ENCODE measurements around the gene TMEM86B.

The TMEM86B gene, protein sequence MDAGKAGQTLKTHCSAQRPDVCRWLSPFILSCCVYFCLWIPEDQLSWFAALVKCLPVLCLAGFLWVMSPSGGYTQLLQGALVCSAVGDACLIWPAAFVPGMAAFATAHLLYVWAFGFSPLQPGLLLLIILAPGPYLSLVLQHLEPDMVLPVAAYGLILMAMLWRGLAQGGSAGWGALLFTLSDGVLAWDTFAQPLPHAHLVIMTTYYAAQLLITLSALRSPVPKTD

GRCh38 chr19:55228403-55229031, at the start of gene TMEM86B:
TSS of gene TMEM86B (minus strand) at chr19:55228763. CDS start at chr19:55228741, 22 bp downstream.
- no peaks in the 10 kb centered on the region for H3K9me3 Mint-ChIP-seq
- peak within 1 kb of the TSS; percentile 80 for H3K27ac Mint-ChIP-seq
- peaks cover 23% of the 10 kb centered on the region for H3K36me3 Mint-ChIP-seq
- DNase-seq (ENCODE audit: low spot score in 2 of 2) (no peak), ATAC-seq (ENCODE audit: low read depth) (no peak)
- no peak within 1 kb of the TSS for H3K4me3 Mint-ChIP-seq
- no peaks in the 10 kb centered on the region for H3K27me3 Mint-ChIP-seq
- peaks cover 7% of the 10 kb centered on the region for H3K4me1 Mint-ChIP-seq

DNA sequence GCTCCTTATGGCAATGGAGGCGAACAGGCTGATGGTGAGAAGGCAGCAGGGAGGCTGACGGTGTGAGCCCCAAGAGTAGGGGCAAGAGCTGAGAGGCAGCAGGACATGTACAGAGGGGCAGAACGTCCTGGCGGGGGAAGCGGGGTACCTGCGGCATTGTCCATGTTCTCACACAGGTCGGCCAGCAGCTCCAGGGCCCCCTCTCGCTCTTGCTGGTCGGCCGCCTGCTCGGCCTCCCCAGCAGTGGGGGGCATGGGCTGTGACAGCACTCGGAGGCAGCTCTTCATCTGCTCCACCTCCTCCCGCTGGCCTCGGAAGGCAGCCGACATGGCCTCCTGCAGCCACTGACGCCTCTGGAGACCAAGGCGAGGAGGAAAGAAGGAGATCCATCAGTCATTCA, 48.9 kb upstream of the TMEM86B start:
- peaks cover 4% of the 10 kb centered on the region for H3K36me3 Mint-ChIP-seq

DNA sequence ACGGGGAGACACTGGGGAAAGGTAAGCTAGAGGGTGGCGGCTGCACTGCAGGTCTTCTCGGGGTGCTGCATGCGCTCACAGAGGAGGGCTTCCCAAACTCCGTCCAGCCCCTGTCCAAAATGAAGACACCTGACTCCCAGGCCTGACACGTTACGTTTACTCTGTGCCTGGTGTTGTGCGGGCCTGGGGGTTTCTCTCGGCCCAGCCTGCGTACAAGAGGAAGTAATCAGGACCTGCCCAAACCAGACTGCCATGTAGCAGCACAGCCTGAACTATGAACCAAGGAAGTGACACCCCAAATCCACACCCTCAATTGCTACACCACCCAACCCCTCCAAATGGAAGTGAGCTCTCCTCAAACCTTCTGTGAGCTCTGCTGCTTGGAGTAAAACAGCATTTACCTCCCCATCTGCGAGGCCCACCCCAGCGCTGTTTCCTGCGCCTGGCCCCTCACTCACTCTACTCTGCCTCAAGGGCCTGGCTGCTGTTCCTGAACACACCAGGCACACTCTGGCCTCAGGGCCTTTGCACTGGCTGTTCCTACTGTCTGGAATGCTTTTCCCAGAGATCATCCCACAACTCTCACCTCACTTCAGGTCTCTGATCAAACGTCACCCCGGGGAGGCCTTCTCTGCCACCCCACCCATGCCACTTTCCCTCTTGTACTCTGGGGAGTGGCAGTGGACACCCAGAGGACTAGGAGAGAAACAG, 48.3 kb upstream of the TMEM86B start:
- H3K27me3 Mint-ChIP-seq: no peaks in the 10 kb centered on the region
- DNase-seq (ENCODE audit: low spot score in 2 of 2) (peak in 1 of 2 donors; percentile 44), ATAC-seq (ENCODE audit: low read depth) (peak; percentile 35)
- peak overlapping the region; percentile 94 for H3K27ac Mint-ChIP-seq
- peaks cover 9% of the 10 kb centered on the region for H3K36me3 Mint-ChIP-seq
- no peaks in the 10 kb centered on the region for H3K9me3 Mint-ChIP-seq
- H3K4me3 Mint-ChIP-seq: peak overlapping the region; percentile 62
- H3K4me1 Mint-ChIP-seq: peaks cover 39% of the 10 kb centered on the region

More for the DNA sequence above, 48.9 kb upstream of the TMEM86B start:
- no peak for DNase-seq (ENCODE audit: low spot score in 2 of 2)
- no peaks in the 10 kb centered on the region for H3K27me3 Mint-ChIP-seq
- peak overlapping the region; percentile 62 for H3K4me3 Mint-ChIP-seq
- ATAC-seq (ENCODE audit: low read depth): no peak
- peaks cover 36% of the 10 kb centered on the region for H3K4me1 Mint-ChIP-seq
- peak overlapping the region; percentile 94 for H3K27ac Mint-ChIP-seq
- no peaks in the 10 kb centered on the region for H3K9me3 Mint-ChIP-seq

GRCh38 chr19:55275851-55276719, 47.5 kb upstream of the TMEM86B start:
- Mint-ChIP-seq H3K36me3 (peaks cover 12% of the 10 kb centered on the region), H3K27ac (peak overlapping the region; percentile 94), H3K9me3 (no peaks in the 10 kb centered on the region), H3K27me3 (no peaks in the 10 kb centered on the region), H3K4me3 (peak overlapping the region; percentile 62), H3K4me1 (peaks cover 34% of the 10 kb centered on the region)
- ATAC-seq (ENCODE audit: low read depth) (peak; percentile 57), DNase-seq (ENCODE audit: low spot score in 2 of 2) (peak; percentile 30 to 47)

- Mint-ChIP-seq H3K27me3 (no peaks in the 10 kb centered on the region), H3K4me3 (no peak overlapping the region), H3K9me3 (no peaks in the 10 kb centered on the region), H3K27ac (no peak overlapping the region), H3K36me3 (peaks cover 16% of the 10 kb centered on the region), H3K4me1 (peaks cover 28% of the 10 kb centered on the region)
- DNase-seq (ENCODE audit: low spot score in 2 of 2): no peak
- peak; percentile 3 for ATAC-seq (ENCODE audit: low read depth)
Measured at GRCh38 chr19:55273978-55274707, 45.6 kb upstream of the TMEM86B start.

- DNase-seq (ENCODE audit: low spot score in 2 of 2) (no peak), ATAC-seq (ENCODE audit: low read depth) (no peak)
- H3K9me3 Mint-ChIP-seq: no peaks in the 10 kb centered on the region
- no peaks in the 10 kb centered on the region for H3K27me3 Mint-ChIP-seq
- H3K4me1 Mint-ChIP-seq: peaks cover 22% of the 10 kb centered on the region
- H3K36me3 Mint-ChIP-seq: peaks cover 16% of the 10 kb centered on the region
- no peak overlapping the region for H3K27ac Mint-ChIP-seq
- no peak overlapping the region for H3K4me3 Mint-ChIP-seq
Measured at GRCh38 chr19:55272142-55272541, 43.6 kb upstream of the TMEM86B start.

DNA sequence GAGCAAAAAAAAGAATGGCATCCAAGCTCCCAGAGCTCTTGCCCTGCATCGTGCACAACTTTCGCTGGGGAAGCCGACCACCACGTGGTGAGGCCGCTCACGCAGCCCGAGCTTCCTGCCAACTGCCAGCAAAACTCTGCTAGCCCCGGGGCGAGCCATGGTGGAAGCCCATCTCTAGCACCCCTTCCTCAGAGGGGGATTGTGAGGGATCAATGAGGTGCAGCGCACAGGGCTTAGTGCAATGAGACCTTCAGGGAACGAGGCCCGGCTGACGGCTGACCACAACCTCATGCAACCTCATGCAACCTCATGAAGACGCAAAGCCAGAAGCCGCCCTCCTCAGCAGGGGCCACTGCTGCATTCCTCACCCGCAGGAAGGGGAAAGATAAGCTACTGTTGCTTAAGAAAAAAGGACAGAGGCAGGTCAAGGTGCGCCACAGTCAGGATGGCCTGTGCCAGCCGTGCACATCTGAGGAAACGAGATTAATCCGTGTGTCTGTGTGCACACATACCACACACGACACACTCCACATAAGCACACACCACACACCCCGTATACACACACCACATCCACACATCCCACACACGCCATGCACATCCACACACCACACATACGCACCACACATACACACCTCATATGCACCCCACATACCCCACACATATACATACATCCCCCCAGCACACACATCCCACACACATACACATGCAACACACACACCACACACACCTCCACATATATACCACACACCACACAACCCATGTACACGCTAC, 41.8 kb upstream of the TMEM86B start:
- Mint-ChIP-seq H3K4me3 (no peak overlapping the region), H3K27me3 (no peaks in the 10 kb centered on the region), H3K4me1 (peaks cover 16% of the 10 kb centered on the region), H3K9me3 (peaks cover 4% of the 10 kb centered on the region), H3K36me3 (peaks cover 21% of the 10 kb centered on the region), H3K27ac (peak overlapping the region; percentile 3)
- no peak for DNase-seq (ENCODE audit: low spot score in 2 of 2)
- no peak for ATAC-seq (ENCODE audit: low read depth)

- H3K27me3 Mint-ChIP-seq: no peaks in the 10 kb centered on the region
- ATAC-seq (ENCODE audit: low read depth) (no peak), DNase-seq (ENCODE audit: low spot score in 2 of 2) (no peak)
- H3K4me3 Mint-ChIP-seq: no peak overlapping the region
- peaks cover 21% of the 10 kb centered on the region for H3K36me3 Mint-ChIP-seq
- peaks cover 15% of the 10 kb centered on the region for H3K4me1 Mint-ChIP-seq
- no peak overlapping the region for H3K27ac Mint-ChIP-seq
- H3K9me3 Mint-ChIP-seq: peaks cover 4% of the 10 kb centered on the region
Measured at GRCh38 chr19:55269299-55269698, 40.7 kb upstream of the TMEM86B start.

DNA sequence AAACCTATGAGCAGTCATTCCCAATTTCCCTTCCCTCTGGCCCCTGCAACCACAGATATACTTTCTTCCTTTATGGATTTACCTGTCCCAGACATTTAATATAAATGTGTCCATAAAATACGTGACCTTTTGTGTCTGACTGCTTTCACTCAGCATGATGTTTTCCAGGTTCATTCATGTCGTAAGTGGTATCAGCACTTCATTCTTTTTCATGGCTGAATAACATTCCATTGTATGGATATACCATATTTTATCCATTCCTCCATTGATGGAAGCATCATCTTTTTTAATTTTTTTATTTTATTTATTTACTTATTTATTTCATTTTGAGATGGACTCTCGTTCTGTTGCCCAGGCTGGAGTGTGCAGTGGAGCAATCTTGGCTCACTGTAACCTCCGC, 38.3 kb upstream of the TMEM86B start:
- Mint-ChIP-seq H3K4me1 (peaks cover 15% of the 10 kb centered on the region), H3K27ac (no peak overlapping the region), H3K36me3 (peaks cover 16% of the 10 kb centered on the region), H3K4me3 (no peak overlapping the region), H3K9me3 (peaks cover 4% of the 10 kb centered on the region), H3K27me3 (no peaks in the 10 kb centered on the region)
- DNase-seq (ENCODE audit: low spot score in 2 of 2) (no peak), ATAC-seq (ENCODE audit: low read depth) (no peak)

DNA sequence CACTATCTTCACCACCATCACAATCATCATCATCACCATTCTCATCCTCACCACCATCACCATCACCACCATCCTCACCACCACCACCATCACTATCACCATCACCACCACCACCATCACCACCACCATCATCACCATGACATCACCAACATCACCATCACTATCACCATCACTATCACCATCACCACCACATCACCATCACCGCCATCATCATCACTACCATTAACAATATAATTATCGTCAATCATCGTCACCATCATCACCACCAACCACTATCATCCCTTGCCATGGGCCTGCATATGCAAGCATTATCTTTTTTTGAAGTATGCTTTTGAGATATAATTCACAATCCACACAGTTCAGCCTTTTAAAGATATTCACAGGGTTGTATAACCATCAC, 37.8 kb upstream of the TMEM86B start:
- H3K9me3 Mint-ChIP-seq: peaks cover 4% of the 10 kb centered on the region
- no peak overlapping the region for H3K27ac Mint-ChIP-seq
- H3K36me3 Mint-ChIP-seq: peaks cover 15% of the 10 kb centered on the region
- H3K4me1 Mint-ChIP-seq: peaks cover 15% of the 10 kb centered on the region
- ATAC-seq (ENCODE audit: low read depth) (no peak), DNase-seq (ENCODE audit: low spot score in 2 of 2) (no peak)
- no peaks in the 10 kb centered on the region for H3K27me3 Mint-ChIP-seq
- no peak overlapping the region for H3K4me3 Mint-ChIP-seq

- no peak overlapping the region for H3K27ac Mint-ChIP-seq
- H3K4me3 Mint-ChIP-seq: no peak overlapping the region
- H3K4me1 Mint-ChIP-seq: peaks cover 14% of the 10 kb centered on the region
- peaks cover 4% of the 10 kb centered on the region for H3K9me3 Mint-ChIP-seq
- no peak for ATAC-seq (ENCODE audit: low read depth)
- no peaks in the 10 kb centered on the region for H3K27me3 Mint-ChIP-seq
- H3K36me3 Mint-ChIP-seq: peaks cover 13% of the 10 kb centered on the region
- no peak for DNase-seq (ENCODE audit: low spot score in 2 of 2)
Measured at GRCh38 chr19:55265723-55266386, 37.3 kb upstream of the TMEM86B start.

DNA sequence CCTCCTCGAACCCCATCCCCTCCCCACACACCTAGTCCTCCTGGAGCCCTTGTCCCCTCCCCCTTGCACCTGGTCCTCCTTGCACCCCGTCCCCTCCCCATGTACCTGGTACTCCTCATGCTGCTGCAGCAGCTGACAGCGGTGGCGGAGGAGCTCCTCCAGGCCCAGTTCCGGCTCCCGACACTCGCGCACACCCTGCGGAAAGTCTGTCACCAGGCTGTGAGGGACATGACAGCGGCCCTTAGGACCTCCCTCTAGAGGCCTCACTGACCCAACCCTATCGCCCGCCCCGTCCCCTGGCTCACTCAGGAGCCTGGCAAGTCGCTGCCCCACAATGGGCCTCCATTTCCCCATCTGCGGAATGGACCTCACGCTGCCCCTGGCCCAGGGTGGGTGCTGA, 36.6 kb upstream of the TMEM86B start:
- Mint-ChIP-seq H3K4me1 (peaks cover 12% of the 10 kb centered on the region), H3K9me3 (peaks cover 4% of the 10 kb centered on the region), H3K36me3 (peaks cover 9% of the 10 kb centered on the region), H3K27me3 (no peaks in the 10 kb centered on the region), H3K4me3 (no peak overlapping the region), H3K27ac (no peak overlapping the region)
- ATAC-seq (ENCODE audit: low read depth): no peak
- no peak for DNase-seq (ENCODE audit: low spot score in 2 of 2)

Measured in memory B cell (primary cell).